Stimulated activated memory B cell treated with anti-CD40 and anti-IgM and Interleukin-4, amounts not matched to agents 10 μg/mL and 1 μg/mL and 100 μg/mL, for 72 hours (primary cell): ENCODE measurements around the gene MMP24OS.

ENCODE experiments used
- ATAC-seq: fragments of 150-1000 bp; cut with Tn5 transposase; 2 replicates; pipeline ENCODE4 v1.10.0; 2021
- H3K27ac Mint-ChIP-seq: one replicate; pipeline ENCODE4 v1.8.0; 2022; ENCODE audit warnings: mild to moderate bottlenecking, mixed read lengths
- H3K27me3 Mint-ChIP-seq: one replicate; pipeline ENCODE4 v1.8.0; 2022; ENCODE audit warnings: mixed read lengths
- H3K36me3 Mint-ChIP-seq: one replicate; pipeline ENCODE4 v1.8.0; 2022; ENCODE audit warnings: mixed read lengths
- H3K4me1 Mint-ChIP-seq: one replicate; pipeline ENCODE4 v1.8.0; 2022; ENCODE audit warnings: mixed read lengths
- H3K4me3 Mint-ChIP-seq: one replicate; pipeline ENCODE4 v1.8.0; 2022; ENCODE audit warnings: mild to moderate bottlenecking, moderate library complexity, mixed read lengths
- H3K9me3 Mint-ChIP-seq: one replicate; pipeline ENCODE4 v1.8.0; 2022; ENCODE audit warnings: mixed read lengths

MMP24OS gene

GRCh38 chr20:35277127-35277526, 795 bp downstream of the MMP24OS start:
- peaks cover 43% of the 10 kb centered on the region for H3K4me1 Mint-ChIP-seq
- no peaks in the 10 kb centered on the region for H3K9me3 Mint-ChIP-seq
- no peaks in the 10 kb centered on the region for H3K27me3 Mint-ChIP-seq
- H3K27ac Mint-ChIP-seq, result peak overlapping the region; percentile 99
- H3K4me3 Mint-ChIP-seq, result peak overlapping the region; percentile 99
- no peak for ATAC-seq
- peaks cover 40% of the 10 kb centered on the region for H3K36me3 Mint-ChIP-seq

DNA sequence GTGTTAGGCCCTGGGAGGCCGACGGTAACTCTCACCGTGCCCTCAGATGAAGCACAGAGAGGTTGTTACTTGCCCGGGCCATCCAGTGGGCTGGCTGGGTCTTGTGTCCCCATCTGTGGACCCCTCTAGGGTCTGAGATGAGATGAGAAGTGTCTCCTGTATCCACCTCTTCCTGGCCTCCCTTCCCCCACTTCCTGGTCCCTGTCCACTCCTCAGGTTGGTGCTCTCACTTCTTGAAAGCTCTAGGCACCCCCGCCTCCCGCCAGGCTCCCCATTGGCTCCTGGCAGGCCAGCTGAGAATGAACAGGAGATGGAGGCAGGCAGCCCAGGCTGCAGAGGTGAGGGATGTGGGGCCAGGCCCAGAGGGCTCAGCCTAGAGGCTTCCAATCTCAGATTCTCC, 1.5 kb downstream of the MMP24OS start:
- no peak for ATAC-seq
- Mint-ChIP-seq H3K27me3 (no peaks in the 10 kb centered on the region), H3K4me3 (peak overlapping the region; percentile 99), H3K4me1 (peaks cover 41% of the 10 kb centered on the region), H3K36me3 (peaks cover 39% of the 10 kb centered on the region), H3K9me3 (no peaks in the 10 kb centered on the region), H3K27ac (peak overlapping the region; percentile 99)

GRCh38 chr20:35275741-35276251, 2.1 kb downstream of the MMP24OS start:
- ATAC-seq, result no peak
- Mint-ChIP-seq H3K27me3 (no peaks in the 10 kb centered on the region), H3K36me3 (peaks cover 45% of the 10 kb centered on the region), H3K4me3 (no peak overlapping the region), H3K4me1 (peaks cover 45% of the 10 kb centered on the region), H3K9me3 (no peaks in the 10 kb centered on the region), H3K27ac (peak overlapping the region; percentile 99)

- ATAC-seq, result no peak
- no peak overlapping the region for H3K4me3 Mint-ChIP-seq
- H3K27me3 Mint-ChIP-seq, result no peaks in the 10 kb centered on the region
- no peaks in the 10 kb centered on the region for H3K9me3 Mint-ChIP-seq
- no peak overlapping the region for H3K27ac Mint-ChIP-seq
- H3K4me1 Mint-ChIP-seq, result peaks cover 45% of the 10 kb centered on the region
- H3K36me3 Mint-ChIP-seq, result peaks cover 46% of the 10 kb centered on the region
These were observed 3.5 kb downstream of the MMP24OS start for GRCh38 chr20:35274172-35275092.

DNA sequence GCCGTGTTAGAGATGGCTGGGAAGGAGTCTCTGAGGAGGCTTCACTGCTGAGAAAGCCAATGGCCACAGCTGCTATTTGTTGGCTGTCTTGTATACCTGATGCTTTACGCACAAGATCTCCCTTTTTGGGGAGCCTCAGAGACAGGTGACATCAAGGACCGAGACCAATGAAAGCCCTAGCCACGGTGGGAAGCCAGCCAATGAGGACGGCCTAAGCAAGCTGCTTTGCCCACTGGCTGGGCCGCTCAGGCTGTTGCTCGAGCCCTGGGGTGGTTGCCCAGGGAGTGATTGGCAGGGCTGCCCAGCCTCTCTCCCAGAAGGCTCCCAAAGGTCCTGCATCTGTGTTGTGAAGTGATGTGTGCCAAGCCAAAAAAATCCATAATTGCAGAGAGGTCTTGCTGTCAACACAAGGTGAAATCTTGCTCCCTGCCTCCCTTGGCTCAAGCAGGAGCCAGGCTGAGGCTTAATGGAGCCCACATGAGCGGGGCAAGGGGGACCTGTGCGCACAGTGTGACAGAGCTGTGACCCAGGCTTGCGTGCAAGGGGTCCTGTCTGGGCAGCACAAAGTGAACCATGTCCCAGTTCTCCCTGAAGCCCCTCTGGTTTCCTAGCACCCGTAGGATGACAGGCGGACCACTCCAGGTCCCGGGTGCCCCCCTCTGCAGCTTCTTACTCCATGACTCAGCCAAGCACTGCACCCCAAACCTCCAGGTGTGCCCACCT, 4.3 kb downstream of the MMP24OS start:
- H3K4me1 Mint-ChIP-seq, result peaks cover 51% of the 10 kb centered on the region
- peaks cover 42% of the 10 kb centered on the region for H3K36me3 Mint-ChIP-seq
- no peak for ATAC-seq
- no peaks in the 10 kb centered on the region for H3K9me3 Mint-ChIP-seq
- H3K27ac Mint-ChIP-seq, result no peak overlapping the region
- no peak overlapping the region for H3K4me3 Mint-ChIP-seq
- no peaks in the 10 kb centered on the region for H3K27me3 Mint-ChIP-seq

GRCh38 chr20:35271904-35272303, 6.0 kb downstream of the MMP24OS start:
- no peak for ATAC-seq
- peaks cover 39% of the 10 kb centered on the region for H3K36me3 Mint-ChIP-seq
- no peak overlapping the region for H3K27ac Mint-ChIP-seq
- H3K27me3 Mint-ChIP-seq, result no peaks in the 10 kb centered on the region
- no peaks in the 10 kb centered on the region for H3K9me3 Mint-ChIP-seq
- H3K4me3 Mint-ChIP-seq, result no peak overlapping the region
- H3K4me1 Mint-ChIP-seq, result peaks cover 41% of the 10 kb centered on the region

- no peaks in the 10 kb centered on the region for H3K9me3 Mint-ChIP-seq
- peaks cover 37% of the 10 kb centered on the region for H3K4me1 Mint-ChIP-seq
- no peak overlapping the region for H3K4me3 Mint-ChIP-seq
- H3K36me3 Mint-ChIP-seq, result peaks cover 45% of the 10 kb centered on the region
- ATAC-seq, result no peak
- H3K27me3 Mint-ChIP-seq, result no peaks in the 10 kb centered on the region
- H3K27ac Mint-ChIP-seq, result peak overlapping the region; percentile 5
These were observed 6.6 kb downstream of the MMP24OS start for GRCh38 chr20:35271073-35271882.

DNA sequence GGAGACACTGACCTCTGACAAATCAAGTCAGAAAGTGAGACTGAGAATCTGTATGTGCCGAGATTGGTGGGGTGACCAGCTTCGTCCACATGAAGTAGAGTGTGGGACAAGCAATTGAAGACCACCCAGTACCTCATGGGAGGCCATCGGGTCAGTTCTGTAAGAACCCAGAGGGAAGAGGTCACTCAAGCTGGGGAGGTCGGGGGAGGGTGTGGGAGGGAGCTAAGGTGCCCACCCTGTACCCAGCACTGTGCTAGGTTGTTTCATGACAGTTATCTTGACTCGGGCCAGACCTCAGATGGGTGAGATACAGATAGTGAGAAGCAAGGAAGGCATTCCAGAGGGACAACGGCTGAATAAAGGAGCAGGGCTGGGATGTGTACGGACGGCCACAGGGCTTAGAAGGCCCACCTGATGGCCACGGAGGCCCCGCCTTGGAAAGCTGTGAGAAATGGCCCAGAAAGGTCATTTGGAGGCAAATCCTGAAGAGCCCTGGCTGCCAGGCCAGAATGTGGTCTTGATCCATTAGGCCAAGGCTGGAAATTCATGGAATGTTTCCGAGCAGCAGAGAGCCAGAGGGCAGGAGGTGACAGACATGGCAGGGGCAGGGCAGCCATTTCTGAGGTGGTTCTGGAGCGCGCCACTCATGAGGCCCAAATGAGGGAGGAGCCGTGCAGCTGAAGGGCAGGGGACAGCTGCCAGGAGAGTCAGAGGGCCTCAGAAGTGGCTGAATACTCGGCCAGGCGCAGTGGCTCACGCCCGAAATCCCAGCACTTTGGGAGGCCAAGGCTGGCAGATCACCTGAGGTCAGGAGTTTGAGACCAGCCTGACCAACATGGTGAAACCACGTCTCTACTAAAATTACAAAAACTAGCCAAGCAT, 7.7 kb downstream of the MMP24OS start:
- Mint-ChIP-seq H3K4me3 (no peak overlapping the region), H3K36me3 (peaks cover 47% of the 10 kb centered on the region), H3K27ac (peak overlapping the region; percentile 53), H3K4me1 (peaks cover 28% of the 10 kb centered on the region), H3K9me3 (no peaks in the 10 kb centered on the region), H3K27me3 (no peaks in the 10 kb centered on the region)
- ATAC-seq, result no peak

GRCh38 chr20:35269055-35269781, 8.7 kb downstream of the MMP24OS start:
- H3K4me1 Mint-ChIP-seq, result peaks cover 27% of the 10 kb centered on the region
- peaks cover 52% of the 10 kb centered on the region for H3K36me3 Mint-ChIP-seq
- no peaks in the 10 kb centered on the region for H3K27me3 Mint-ChIP-seq
- peak; percentile 61 for ATAC-seq
- no peaks in the 10 kb centered on the region for H3K9me3 Mint-ChIP-seq
- no peak overlapping the region for H3K27ac Mint-ChIP-seq
- no peak overlapping the region for H3K4me3 Mint-ChIP-seq

DNA sequence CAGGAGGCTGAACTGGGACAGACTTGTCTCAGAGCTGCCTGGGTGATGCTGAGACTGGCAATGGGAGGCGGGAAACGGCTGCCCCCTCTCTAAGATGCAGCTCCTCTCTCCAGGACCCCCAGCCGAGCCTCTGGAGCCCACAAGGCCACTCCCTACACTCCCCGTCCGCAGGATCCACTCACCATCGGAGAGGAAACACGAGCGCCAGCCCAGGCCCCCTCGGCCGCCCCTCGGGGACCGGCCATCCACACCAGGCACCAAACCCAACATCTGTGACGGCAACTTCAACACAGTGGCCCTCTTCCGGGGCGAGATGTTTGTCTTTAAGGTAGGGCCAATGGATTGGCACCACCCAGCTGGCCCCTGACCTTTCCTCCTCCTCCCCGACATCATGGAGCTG, 10.8 kb downstream of the MMP24OS start:
- H3K4me1 Mint-ChIP-seq, result peaks cover 23% of the 10 kb centered on the region
- no peak for ATAC-seq
- no peak overlapping the region for H3K27ac Mint-ChIP-seq
- peaks cover 58% of the 10 kb centered on the region for H3K36me3 Mint-ChIP-seq
- H3K27me3 Mint-ChIP-seq, result no peaks in the 10 kb centered on the region
- no peaks in the 10 kb centered on the region for H3K9me3 Mint-ChIP-seq
- H3K4me3 Mint-ChIP-seq, result no peak overlapping the region

GRCh38 chr20:35264755-35265154, 13.2 kb downstream of the MMP24OS start:
- ATAC-seq, result no peak
- H3K4me1 Mint-ChIP-seq, result peaks cover 14% of the 10 kb centered on the region
- H3K9me3 Mint-ChIP-seq, result no peaks in the 10 kb centered on the region
- H3K27me3 Mint-ChIP-seq, result no peaks in the 10 kb centered on the region
- peaks cover 43% of the 10 kb centered on the region for H3K36me3 Mint-ChIP-seq
- H3K4me3 Mint-ChIP-seq, result no peak overlapping the region
- H3K27ac Mint-ChIP-seq, result no peak overlapping the region

GRCh38 chr20:35263532-35264341, 14.2 kb downstream of the MMP24OS start:
- Mint-ChIP-seq H3K4me1 (peaks cover 6% of the 10 kb centered on the region), H3K36me3 (peaks cover 35% of the 10 kb centered on the region), H3K4me3 (no peak overlapping the region), H3K27ac (no peak overlapping the region), H3K9me3 (no peaks in the 10 kb centered on the region), H3K27me3 (no peaks in the 10 kb centered on the region)
- ATAC-seq, result no peak
